Lower leg skin (tissue), 3 donors: Measurements from ENCODE around the gene YAP1.
"Not testable (repeated sequence)": the region's sequence is repeated elsewhere in the genome, so short reads cannot be mapped to it uniquely, and the experiment has no call there.

Experiments
- CTCF ChIP-seq, 3 donors: fragments of 450-650 bp; IDR thresholded peaks; one replicate each; pipeline ENCODE4 v1.5.1; 2016; ENCODE audit warnings: antibody characterized with exemption in 3 of 3, mild to moderate bottlenecking in 3 of 3, moderate library complexity in 2 of 3
- POLR2A ChIP-seq, 2 donors: fragments of 450-650 bp; IDR thresholded peaks; one replicate each; pipeline ENCODE4 v1.6.1; 2016 to 2017; ENCODE audit warnings: antibody characterized with exemption in 2 of 2, mild to moderate bottlenecking in 1 of 2, moderate library complexity in 1 of 2

DNA sequence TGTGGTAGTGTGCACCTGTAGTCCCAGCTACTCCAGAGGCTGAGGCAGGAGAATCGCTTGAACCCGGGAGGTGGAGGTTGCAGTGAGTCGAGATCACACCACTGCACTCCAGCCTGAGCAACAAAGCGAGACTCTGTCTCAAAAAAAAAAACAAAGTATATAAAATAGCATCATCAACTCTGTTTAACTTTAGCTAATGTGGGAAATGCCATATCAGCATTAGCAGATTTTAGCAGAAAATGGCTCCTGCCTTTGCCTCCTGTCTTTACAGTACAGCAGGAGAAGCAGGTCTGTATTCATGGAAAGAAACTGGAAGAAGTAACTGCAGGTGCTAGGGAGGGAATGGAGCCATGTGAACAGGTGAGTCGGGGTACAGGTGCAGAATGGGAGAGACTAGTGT lies 154.5 kb downstream of the YAP1 start:
- not testable (repeated sequence) for TF ChIP-seq CTCF, POLR2A (IDR thresholded peaks at IDR 0.05)
